ENCODE data around the gene HPS4. TPM values are rescaled to one million over a fixed set of nuclear protein-coding genes. Genes with fewer than 3 reads are reported as not detected.
A peak's percentile ranks its signal among the peaks of the same experiment; 100 is the strongest.
"Not testable (repeated sequence)": the region's sequence is repeated elsewhere in the genome, so short reads cannot be mapped to it uniquely, and the experiment has no call there.

The HPS4 gene
- total RNA-seq (2014; rRNA removed; shearing (Covaris generic)) = 43.1 and 63.0 TPM in 2 replicates

DNA sequence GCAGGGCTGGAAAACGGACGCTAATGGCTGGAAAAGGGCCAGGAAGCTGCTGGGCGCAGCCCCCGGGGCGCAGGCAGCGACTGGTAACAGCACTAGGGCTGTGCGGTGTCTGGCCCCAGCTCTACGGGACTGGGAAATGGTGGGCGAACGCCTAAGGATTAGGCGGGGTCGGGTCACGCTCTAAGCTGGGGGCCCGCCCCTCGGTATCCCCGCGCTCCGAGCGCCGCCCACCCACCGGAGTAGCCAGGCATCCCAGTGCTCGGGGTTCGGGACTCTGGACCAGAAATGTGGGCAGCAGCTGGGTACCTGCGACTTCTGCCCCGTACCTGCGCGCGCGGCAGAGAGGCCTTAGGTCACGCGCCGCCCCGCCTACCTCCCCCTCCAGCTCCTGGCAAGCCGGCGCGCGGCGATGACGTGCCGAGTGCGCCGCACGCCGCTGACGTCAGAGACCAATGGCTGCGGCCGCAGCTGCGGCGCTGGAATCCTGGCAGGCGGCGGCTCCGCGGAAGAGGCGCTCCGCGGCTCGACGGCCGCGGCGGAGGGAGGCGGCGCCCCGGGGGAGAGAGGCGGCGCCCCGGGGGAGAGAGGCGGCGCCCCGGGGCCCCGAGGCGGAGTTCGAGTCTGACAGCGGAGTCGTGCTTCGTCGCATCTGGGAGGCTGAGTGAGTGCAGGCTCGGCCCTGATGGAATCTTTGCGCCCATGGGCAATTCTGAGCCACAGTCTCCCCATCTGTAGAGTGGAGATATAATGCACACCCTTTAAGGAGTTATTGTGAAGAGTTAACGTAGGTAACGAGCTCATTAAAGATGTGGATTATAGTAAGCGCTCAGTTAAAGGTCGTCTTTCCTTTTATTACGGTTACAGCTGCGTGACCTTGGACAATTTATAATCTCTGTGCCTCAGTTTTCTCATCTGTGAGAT lies at the start of gene HPS4, which contains the start of gene SRRD:
HPS4 (minus strand) TSS at position 345 of the 921 bp plus-strand sequence. CDS start 2,021 bp downstream, outside the sequence.
SRRD (plus strand) TSS at position 439 of the 921 bp plus-strand sequence; CDS start at position 453, 14 bp downstream.
- H3K4me3 ChIP-seq (ENCODE audit: insufficient read depth, low read depth, low read length) = peak within 1 kb of the TSS; percentile 82
- peak; percentile 98 for DNase-seq
- H3K27me3 ChIP-seq (ENCODE audit: control insufficient read depth, insufficient read depth, low read length) = no peaks in the 10 kb centered on the region
- peaks cover 16% of the 10 kb centered on the region for H3K36me3 ChIP-seq (replicated peaks; ENCODE audit: control insufficient read depth, insufficient read depth, low read length)

DNA sequence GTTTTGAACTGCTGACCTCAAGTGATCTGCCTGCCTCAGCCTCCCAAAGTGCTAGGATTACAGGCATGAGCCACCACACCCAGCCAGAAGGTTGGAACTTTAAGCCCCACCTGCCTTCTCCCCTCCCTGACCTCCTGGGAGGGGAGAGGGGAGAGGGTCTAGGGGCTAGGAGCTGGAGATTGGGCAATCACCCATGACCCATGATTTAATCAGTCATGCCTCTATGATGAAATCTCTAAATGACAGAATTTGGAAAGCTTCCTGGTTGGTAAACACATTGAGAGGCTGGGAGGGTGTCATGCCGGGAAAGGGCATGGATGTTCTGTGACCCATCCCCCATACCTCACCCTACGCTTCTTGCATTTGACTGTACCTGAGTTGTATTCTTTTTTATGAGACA lies 45.8 kb upstream of the HPS4 start:
- Histone ChIP-seq H3K4me3 (ENCODE audit: insufficient read depth, low read depth, low read length) (no peak overlapping the region), H3K27me3 (ENCODE audit: control insufficient read depth, insufficient read depth, low read length) (no peaks in the 10 kb centered on the region), H3K36me3 (replicated peaks; ENCODE audit: control insufficient read depth, insufficient read depth, low read length) (peaks cover 44% of the 10 kb centered on the region)
- no peak for DNase-seq

GRCh38 chr22:26528518-26528917 lies 44.9 kb upstream of the HPS4 start:
- H3K27me3 ChIP-seq (ENCODE audit: control insufficient read depth, insufficient read depth, low read length); H3K4me3 ChIP-seq (ENCODE audit: insufficient read depth, low read depth, low read length); DNase-seq: not testable (repeated sequence)
- peaks cover 44% of the 10 kb centered on the region for H3K36me3 ChIP-seq (replicated peaks; ENCODE audit: control insufficient read depth, insufficient read depth, low read length)

DNA sequence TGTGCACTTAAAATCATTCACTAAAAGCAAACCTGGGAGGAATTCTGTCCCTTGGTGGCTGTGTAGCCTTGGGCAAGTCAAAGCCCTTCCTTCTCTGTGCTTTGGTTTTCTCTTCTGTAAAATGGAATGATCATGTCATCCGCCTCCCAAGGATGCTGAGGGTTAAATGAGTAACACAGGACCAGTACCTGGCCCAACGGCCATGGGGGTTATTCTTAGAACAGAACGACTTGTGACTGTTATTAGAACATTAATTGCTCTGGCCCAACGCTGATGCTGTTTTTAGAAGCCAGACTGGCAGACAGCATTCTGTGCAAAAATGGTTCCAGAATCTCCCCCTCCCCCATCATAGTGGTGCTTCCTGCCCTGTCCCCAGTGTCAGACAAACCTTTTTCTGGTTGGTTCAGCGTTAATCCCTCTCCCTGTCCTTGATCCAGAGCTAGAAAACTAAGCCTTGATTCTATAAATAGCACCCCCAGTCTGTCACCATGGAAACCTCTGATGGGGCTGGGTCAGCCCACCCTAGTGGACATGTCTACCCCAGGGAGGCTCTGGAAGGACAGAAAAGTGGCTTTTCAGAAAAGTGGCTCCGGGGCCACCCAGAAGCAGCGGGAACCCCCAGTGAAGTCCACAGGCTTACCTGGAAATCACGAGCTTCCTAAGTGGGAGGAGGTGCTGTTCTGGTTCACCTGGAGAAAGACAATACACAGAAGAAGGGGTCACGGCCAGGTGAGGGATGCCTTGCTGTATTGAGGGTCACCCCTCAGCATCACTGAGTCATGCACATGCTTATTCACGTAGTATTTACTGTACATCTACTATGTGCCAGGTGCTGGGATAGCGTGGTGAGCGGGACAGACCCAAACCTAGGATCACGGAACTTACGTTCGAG lies 44.2 kb upstream of the HPS4 start:
- DNase-seq = no peak
- Histone ChIP-seq H3K4me3 (ENCODE audit: insufficient read depth, low read depth, low read length) (no peak overlapping the region), H3K36me3 (replicated peaks; ENCODE audit: control insufficient read depth, insufficient read depth, low read length) (peaks cover 43% of the 10 kb centered on the region), H3K27me3 (ENCODE audit: control insufficient read depth, insufficient read depth, low read length) (no peaks in the 10 kb centered on the region)

- Histone ChIP-seq H3K4me3 (ENCODE audit: insufficient read depth, low read depth, low read length) (no peak overlapping the region), H3K27me3 (ENCODE audit: control insufficient read depth, insufficient read depth, low read length) (no peaks in the 10 kb centered on the region), H3K36me3 (replicated peaks; ENCODE audit: control insufficient read depth, insufficient read depth, low read length) (peaks cover 41% of the 10 kb centered on the region)
- no peak for DNase-seq
Measured at GRCh38 chr22:26527167-26527566, 43.6 kb upstream of the HPS4 start.

GRCh38 chr22:26525946-26526564 lies 42.5 kb upstream of the HPS4 start:
- Histone ChIP-seq H3K4me3 (ENCODE audit: insufficient read depth, low read depth, low read length) (no peak overlapping the region), H3K27me3 (ENCODE audit: control insufficient read depth, insufficient read depth, low read length) (no peaks in the 10 kb centered on the region), H3K36me3 (replicated peaks; ENCODE audit: control insufficient read depth, insufficient read depth, low read length) (peaks cover 32% of the 10 kb centered on the region)
- no peak for DNase-seq

GRCh38 chr22:26524870-26525269 lies 41.3 kb upstream of the HPS4 start:
- Histone ChIP-seq H3K36me3 (replicated peaks; ENCODE audit: control insufficient read depth, insufficient read depth, low read length) (peaks cover 25% of the 10 kb centered on the region), H3K27me3 (ENCODE audit: control insufficient read depth, insufficient read depth, low read length) (no peaks in the 10 kb centered on the region), H3K4me3 (ENCODE audit: insufficient read depth, low read depth, low read length) (no peak overlapping the region)
- no peak for DNase-seq

DNA sequence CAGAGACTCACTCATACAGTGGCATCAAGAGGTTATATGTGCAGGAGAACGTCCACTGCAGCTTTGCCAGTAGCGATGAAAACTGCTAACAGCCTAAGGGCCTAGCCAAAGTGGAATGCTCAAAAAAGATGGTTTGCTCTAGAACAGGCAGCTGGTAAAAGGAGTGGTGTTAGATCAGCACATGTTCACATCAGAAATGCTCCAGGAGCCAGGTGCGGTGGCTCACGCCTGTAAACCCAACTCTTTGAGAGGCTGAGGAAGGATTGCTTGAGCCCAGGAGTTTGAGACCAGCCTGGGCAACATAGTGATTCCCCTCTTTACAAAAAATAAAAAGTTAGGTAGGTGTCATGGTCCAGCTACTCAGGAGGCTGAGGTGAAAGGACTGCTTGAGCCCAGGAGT lies 39.0 kb upstream of the HPS4 start:
- no peak for DNase-seq
- H3K27me3 ChIP-seq (ENCODE audit: control insufficient read depth, insufficient read depth, low read length) = no peaks in the 10 kb centered on the region
- H3K4me3 ChIP-seq (ENCODE audit: insufficient read depth, low read depth, low read length) = no peak overlapping the region
- peaks cover 15% of the 10 kb centered on the region for H3K36me3 ChIP-seq (replicated peaks; ENCODE audit: control insufficient read depth, insufficient read depth, low read length)

DNA sequence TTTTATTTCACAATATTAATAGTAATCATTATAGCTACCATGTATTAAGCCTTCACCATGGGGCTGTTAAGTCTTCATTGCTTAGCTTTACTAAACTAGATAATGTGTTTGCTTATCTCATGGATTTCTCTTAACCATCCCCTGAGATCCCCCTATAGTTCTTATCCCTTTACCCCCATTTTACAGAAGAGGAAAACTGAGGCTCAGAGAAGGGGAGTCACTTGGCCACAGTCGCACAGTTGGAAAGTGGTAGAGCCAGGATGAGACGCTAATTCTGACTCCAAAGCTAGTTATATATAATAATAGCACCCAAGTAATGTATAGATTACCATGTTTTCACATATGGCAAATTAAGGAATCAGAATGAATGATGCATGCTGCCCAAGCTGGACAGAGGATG lies 38.4 kb upstream of the HPS4 start:
- no peaks in the 10 kb centered on the region for H3K27me3 ChIP-seq (ENCODE audit: control insufficient read depth, insufficient read depth, low read length)
- H3K4me3 ChIP-seq (ENCODE audit: insufficient read depth, low read depth, low read length) = no peak overlapping the region
- no peak for DNase-seq
- H3K36me3 ChIP-seq (replicated peaks; ENCODE audit: control insufficient read depth, insufficient read depth, low read length) = peaks cover 10% of the 10 kb centered on the region

- no peak overlapping the region for H3K4me3 ChIP-seq (ENCODE audit: insufficient read depth, low read depth, low read length)
- no peaks in the 10 kb centered on the region for H3K27me3 ChIP-seq (ENCODE audit: control insufficient read depth, insufficient read depth, low read length)
- peak; percentile 7 for DNase-seq
- H3K36me3 ChIP-seq (replicated peaks; ENCODE audit: control insufficient read depth, insufficient read depth, low read length) = no peaks in the 10 kb centered on the region
Measured at GRCh38 chr22:26517429-26517828, 33.8 kb upstream of the HPS4 start.

GRCh38 chr22:26516503-26516902 lies 32.9 kb upstream of the HPS4 start:
- DNase-seq = no peak
- Histone ChIP-seq H3K27me3 (ENCODE audit: control insufficient read depth, insufficient read depth, low read length) (no peaks in the 10 kb centered on the region), H3K36me3 (replicated peaks; ENCODE audit: control insufficient read depth, insufficient read depth, low read length) (no peaks in the 10 kb centered on the region)

GRCh38 chr22:26515931-26516330 lies 32.3 kb upstream of the HPS4 start:
- H3K36me3 ChIP-seq (replicated peaks; ENCODE audit: control insufficient read depth, insufficient read depth, low read length) = no peaks in the 10 kb centered on the region
- no peak overlapping the region for H3K4me3 ChIP-seq (ENCODE audit: insufficient read depth, low read depth, low read length)
- no peaks in the 10 kb centered on the region for H3K27me3 ChIP-seq (ENCODE audit: control insufficient read depth, insufficient read depth, low read length)
- no peak for DNase-seq

More at GRCh38 chr22:26516503-26516902, 32.9 kb upstream of the HPS4 start:
- no peak overlapping the region for H3K4me3 ChIP-seq (ENCODE audit: insufficient read depth, low read depth, low read length)

- Histone ChIP-seq H3K4me3 (ENCODE audit: insufficient read depth, low read depth, low read length) (no peak overlapping the region), H3K36me3 (replicated peaks; ENCODE audit: control insufficient read depth, insufficient read depth, low read length) (peaks cover 5% of the 10 kb centered on the region), H3K27me3 (ENCODE audit: control insufficient read depth, insufficient read depth, low read length) (no peaks in the 10 kb centered on the region)
- no peak for DNase-seq
Measured at GRCh38 chr22:26514419-26515161, 31.0 kb upstream of the HPS4 start.

DNA sequence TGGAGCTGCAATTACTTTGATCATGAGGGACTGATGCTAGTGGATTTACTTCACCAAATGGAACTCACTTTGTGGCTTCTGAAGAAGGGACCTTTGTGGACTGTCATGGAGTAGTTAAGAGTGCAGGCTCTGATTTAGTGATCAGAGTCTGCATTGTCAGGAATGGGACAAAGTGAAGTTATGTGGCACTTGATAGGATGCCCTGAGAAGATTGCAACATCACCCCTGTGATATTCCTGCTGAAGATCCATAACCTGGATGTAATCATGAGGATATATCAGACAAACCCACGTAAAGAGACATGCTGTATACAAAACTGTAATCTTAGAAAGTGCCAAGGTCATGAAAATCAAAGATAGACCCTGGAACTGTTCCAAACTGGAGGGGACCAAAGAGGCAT lies 30.3 kb upstream of the HPS4 start:
- Histone ChIP-seq H3K4me3 (ENCODE audit: insufficient read depth, low read depth, low read length) (no peak overlapping the region), H3K36me3 (replicated peaks; ENCODE audit: control insufficient read depth, insufficient read depth, low read length) (peaks cover 10% of the 10 kb centered on the region), H3K27me3 (ENCODE audit: control insufficient read depth, insufficient read depth, low read length) (no peaks in the 10 kb centered on the region)
- DNase-seq = no peak

Data from H7 (cell line).